ENCODE results near the gene FAM13A. TPM values are rescaled to one million over a fixed set of nuclear protein-coding genes. Genes with fewer than 3 reads are reported as not detected.
"Not testable (repeated sequence)": the region's sequence is repeated elsewhere in the genome, so short reads cannot be mapped to it uniquely, and the experiment has no call there.

The FAM13A gene
- total RNA-seq, 1 donor from 2014 or later: 16.8 TPM

DNA sequence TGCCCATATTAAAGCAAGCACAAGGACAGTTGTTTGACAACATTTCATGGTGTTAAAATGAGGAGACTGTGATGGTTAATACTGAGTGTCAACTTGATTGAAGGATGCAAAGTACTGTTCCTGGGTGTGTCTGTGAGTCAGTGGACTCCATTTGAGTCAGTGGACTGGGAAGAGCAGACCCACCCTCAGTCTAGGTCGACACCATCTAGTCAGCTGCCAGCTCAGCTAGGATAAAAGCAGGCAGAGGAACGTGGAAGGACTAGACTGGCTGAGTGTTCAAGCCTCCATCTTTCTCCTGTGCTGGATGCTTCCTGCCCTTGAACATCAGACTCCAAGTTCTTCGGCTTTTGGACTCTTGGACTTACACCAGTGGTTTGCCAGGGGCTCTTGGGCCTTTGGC, 203.4 kb downstream of the FAM13A start:
- not testable (repeated sequence) for DNase-seq (ENCODE audit: low read depth)

DNA sequence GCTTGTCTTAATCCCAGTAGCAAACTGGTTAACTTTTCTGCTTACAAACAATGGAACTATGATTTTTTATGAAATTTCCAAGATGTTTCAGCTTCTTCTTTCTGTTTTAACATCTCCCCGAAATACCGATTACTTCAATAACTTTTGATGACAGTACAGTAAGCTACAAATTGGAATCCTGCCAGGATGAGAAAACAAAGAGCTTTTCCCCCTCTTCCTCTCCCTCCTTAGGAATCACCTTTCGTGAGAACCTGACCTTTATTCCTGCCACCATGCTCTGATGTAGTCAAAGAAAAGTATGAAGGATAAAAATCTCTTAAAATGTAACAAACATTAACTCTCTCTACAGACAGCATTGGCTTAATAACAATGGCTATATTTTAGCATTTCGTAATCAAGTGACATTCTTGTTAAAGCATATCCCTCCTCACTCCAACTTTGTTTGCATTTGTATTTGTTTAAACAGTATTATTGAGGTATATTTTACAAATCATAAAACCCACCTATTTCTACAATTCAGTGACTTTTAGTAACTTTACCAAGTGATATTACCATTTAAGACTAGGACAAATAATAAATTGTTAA, 210.7 kb downstream of the FAM13A start:
- DNase-seq (ENCODE audit: low read depth): no peak

DNA sequence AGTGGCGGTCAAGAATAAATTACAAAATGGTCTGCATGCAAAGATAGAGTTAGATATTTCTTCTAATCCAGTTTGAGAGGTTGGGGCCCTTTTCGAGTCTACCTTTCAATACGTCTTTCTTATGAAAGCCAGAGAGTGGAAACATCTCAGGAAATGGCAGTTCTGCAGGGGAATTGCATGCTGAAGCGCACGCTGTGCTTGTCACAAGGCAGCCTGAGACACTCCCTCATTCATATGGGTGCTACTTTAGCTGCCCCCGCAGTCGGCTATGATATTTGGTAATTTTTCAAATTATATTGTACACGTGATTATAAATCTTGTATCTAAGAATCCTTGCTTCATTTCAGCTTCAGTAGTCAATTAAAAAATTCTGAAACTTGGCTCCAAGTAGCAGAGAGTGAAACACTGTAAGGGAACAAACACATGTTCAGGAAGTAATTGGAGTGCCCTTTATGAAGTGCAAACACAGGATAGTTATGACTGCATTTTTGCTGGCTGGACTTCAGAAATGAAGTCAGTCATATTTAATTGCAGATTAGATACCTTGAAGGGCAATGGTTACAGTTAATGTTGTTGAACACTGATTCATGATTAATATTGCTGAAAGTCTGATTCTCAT, 213.8 kb downstream of the FAM13A start:
- no peak for DNase-seq (ENCODE audit: low read depth)

DNA sequence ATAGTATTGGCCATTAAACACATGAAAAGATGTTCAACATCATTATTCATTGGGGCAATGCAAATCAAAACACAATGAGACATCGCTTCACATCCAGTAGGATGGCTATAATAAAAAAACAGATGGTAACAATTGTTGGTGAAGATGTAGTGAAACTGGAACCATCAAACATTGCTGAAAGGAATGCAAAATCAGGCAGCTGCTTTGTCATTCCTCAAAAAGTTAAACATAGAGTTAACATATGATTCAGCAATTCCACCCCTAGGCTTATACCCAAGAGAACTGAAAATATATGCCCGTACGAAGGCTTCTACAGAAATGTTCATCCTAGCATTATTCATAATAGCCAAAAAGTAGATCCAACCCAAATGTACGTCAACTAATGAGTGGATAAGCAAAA, 215.3 kb downstream of the FAM13A start:
- peak; percentile 46 for DNase-seq (ENCODE audit: low read depth)

DNA sequence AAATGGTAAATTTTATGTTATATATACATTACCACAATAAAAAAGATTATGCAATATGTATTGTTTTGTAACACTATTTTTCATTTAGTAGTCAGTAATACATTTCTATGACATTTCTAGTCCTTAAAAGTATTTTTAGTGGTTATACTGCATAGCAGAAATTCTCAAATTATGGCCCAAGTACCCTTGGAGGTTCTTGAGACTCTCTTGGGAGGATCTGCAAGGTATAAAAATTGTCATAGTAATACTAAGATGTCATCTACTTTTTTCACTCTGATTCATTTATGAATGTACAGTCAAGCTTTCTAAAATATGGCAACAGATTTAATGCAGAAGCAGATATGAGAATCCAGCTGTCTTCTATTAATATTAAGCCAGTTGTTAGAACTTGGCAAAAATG, 220.8 kb downstream of the FAM13A start:
- DNase-seq (ENCODE audit: low read depth): no peak

DNA sequence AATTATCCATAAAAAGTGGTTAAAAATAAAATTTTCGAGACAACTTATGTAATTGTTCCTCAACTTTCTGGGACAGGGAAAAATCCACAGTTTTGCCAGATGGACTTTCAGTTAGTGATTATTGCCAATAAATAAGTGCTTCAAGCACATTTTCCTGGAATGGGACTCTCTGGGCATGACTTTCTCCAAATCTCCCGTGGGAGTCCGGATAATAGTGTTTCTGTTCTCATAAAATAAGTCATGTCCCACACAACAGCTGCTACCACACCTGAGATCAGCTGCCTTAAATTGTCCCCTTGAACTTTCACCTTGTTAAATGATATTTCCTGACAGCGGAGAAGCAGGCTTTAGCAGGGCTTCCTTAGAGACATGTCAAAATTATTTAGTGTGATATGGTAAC, 226.0 kb downstream of the FAM13A start:
- peak; percentile 13 for DNase-seq (ENCODE audit: low read depth)

DNA sequence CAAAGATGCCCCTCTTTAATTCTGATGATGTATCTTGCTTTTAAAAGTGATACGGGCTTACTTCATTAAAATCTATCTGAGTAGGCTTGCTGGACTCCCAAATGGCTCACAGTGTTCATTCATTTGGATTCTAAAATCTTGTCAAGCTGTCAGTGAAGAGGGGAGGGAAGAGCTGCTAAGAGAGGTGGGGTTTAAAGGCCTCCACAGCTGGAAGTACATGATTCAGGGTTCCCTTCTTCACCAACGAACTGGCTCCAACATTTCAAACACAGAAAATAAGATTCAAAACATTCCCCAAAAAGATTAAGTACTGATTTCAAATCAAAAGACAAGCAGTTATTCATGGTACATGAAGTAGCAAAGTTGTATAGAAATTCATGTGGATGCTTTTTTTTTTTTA, 226.4 kb downstream of the FAM13A start:
- no peak for DNase-seq (ENCODE audit: low read depth)

DNA sequence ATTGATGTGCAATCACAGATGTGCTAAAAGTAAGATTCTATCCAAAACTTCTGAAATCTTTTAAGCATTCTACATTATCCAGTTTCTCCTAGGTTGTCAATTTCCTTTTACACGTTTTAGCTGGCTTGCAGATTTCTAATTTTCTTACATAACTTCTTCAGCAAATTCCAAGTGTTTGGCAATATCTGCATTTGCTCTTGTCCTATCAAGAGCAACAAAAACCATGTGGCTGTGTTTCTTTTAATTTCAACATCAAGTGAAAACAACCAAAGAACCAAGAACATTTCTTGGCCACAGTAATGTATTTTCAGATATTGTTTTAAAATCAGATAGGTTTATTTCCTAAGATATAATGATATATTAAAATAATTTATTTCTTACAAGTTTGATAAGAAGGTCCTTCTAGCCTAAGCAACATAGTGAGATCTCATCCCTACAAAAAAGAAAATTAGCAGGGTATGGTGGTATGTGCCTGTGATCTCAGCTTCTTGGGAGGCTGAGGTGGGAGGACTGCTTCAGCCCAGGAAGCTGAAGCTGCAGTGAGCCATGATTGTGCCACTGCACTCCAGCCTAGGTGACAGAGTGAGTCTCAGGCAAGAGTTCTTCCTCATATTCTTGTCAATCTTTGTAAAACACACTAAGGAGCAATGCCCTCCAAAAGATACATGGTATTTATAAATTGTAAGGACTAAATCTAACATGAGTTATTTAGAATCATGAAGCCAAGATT, 228.0 kb downstream of the FAM13A start:
- DNase-seq (ENCODE audit: low read depth): no peak

DNA sequence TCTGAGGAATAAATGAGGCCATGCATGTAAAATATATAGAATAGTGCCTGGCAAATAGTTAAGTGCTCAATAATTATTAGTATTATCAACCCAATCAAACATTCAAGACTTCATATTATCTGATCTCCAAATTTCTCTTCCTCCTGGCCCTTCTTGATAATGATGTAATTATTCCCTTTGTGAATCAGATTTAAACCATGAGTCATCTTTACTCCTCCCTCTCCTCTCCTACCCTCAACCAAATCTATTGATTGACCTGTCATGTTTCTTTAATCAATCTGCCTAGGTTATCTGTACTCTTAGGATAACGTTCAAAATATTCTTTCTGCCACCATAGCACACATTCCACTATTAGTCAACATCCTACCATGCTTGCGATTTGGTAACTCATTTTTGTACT, 229.5 kb downstream of the FAM13A start:
- no peak for DNase-seq (ENCODE audit: low read depth)

DNA sequence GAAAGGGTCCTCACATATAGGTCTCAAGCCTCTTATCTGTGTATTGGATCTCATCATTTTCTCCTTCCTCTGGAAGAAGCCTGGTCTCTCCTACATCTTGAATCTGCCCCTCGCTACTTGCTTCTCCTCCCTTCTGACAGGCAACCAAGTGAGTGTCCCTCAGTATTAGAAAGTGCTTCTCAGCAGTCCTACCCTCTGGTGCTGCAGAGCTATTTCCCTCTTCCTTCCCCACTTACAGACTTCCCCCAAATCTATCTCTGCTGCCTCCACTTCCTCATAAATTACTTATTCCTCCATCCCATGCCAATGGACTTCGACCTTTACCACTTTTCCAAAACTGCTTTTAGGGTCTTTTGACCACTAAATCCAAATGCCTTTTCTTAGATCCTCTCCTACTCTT, 230.2 kb downstream of the FAM13A start:
- no peak for DNase-seq (ENCODE audit: low read depth)

DNA sequence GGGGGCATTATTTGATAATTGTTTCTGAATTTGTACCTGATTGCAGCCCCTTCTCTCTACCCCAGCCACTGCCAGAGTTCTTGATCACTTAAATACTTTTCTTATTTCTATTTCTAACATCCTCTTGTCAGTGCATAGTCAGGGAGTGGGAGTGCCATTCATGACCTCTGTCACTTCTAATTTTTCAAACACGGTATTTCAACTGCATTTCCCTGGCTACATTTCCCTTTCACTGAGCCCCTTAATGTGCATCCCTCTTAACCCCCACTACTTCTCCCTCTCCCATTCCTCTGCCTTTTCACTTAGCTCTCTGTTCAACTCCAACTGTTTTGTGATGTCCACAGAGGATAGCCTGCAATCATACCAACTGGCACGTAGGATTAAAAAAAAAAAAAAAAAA, 231.1 kb downstream of the FAM13A start:
- no peak for DNase-seq (ENCODE audit: low read depth)

DNA sequence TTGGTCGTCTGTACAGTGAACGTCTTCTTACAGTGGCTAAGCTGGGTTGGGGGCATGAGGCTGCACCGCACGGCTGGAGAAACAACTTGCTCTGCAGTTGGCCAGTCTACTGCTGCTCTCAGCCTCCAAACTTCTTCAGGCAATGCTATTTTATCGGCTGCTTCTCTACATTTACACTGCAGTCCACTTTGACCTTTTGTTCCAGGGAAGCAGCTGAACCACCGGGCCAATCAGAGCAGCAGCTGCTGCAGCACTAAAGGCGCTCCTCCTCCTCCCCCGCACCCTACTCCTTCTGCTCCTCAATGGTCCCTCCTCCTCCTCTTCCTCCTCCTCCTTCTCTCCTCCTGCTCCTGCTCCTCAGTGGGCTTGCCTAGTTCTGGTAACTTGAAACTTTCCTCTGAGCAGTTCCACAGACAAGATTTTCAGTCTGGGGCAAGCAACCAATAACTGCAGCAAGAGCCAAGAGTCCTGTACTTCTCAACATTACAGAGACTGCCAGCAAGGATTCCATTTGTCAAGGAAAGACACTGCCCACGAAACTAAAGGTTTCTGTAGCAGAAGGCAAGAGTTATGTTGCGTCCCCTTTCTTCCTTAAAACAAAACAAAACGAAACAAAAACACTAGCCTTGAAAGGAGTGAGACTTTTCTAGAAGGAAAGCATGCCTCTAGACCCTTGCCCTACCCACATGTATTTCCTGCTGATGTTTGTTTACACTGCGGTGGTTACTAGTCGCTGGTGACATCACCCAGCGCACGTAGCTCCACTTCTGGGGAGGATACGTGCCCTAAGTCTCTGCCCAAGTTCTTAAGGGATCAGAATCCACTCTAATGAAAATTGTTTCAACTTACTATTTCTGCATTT, 233.7 kb downstream of the FAM13A start:
- DNase-seq (ENCODE audit: low read depth): peak; percentile 90

DNA sequence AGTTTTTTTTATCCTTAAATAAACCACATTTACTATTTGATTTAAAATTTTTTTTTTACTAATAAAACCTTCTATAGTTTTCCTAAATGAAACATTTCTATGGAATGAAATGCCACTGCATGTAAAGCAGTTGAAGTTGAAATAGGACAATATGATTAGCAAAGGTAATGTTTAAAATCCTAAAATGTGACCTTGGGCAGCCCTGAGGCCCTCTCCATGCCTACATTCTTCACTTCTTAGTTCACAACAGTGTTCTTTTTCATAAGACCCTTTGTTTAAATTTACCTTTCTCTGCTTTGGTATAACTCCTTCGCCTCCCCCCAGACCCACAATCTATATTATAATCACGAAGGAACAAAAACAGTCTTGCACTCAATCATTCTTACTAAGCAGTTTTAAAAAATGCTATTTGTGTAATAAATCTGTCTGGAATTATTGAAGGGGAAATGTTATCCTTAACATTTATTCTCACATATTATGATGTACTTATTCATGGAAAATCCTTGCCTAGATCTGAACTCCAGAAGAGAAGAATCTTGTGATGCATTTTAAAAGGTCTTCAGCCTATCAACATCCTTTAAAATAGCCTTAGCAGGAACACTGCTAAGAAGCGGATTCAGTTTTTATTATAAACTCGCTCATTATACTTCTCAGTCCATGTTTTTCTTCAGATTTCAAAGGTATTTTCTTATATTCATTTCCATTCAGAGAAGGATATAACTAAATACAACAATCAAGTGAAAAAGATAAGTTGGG, 234.8 kb downstream of the FAM13A start:
- DNase-seq (ENCODE audit: low read depth): no peak

DNA sequence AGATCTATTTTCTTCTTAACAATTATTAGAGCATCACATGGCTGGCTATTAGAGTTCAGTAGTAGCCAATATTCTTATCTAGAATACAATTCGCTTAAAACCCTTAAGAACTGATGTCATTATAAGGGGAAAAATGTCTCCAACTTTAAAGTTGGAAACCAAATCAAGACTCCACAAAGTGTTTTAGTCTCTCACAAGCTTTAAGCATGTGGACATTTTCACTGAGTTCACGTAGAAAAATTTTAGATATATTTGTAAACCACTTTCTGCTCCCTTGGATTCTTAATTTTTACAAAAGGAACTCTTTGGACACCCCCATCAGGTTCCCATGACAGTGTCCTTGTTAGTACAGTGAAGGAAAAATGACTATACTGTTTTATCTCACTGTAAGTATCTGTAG, 235.5 kb downstream of the FAM13A start:
- DNase-seq (ENCODE audit: low read depth): no peak

DNA sequence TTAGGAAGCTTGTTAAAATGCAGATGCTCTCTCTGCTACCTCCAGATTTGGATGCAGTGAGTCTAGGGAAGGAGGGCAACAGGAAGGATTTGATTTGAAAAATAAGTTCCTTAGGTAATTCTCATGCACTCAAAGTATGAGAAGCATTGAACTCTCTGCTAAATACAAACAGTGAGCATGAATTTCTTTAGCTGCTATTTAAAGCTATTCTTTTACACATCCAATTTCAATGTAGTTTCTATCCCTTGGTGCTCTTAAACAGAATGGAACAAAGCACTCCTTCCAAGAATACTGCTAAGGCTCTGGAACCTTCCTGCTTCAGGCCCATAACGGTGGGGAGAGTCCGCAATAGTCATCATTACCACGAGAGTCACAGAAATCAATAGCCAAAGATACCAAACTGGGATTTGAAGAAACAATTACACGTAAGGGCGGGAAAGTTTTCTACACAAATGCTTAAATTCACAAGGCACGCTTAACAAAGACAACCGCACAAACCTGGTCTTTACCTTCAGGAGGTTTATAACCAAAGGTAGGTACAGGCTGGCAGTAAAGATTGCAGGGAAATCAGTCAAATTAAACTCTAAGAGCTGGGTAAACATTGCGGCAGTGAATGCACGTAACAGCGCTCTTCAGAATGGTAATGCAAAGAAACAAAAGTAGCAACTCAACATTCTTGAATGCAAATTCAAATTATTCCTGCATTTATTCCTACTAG, 236.1 kb downstream of the FAM13A start:
- no peak for DNase-seq (ENCODE audit: low read depth)

DNA sequence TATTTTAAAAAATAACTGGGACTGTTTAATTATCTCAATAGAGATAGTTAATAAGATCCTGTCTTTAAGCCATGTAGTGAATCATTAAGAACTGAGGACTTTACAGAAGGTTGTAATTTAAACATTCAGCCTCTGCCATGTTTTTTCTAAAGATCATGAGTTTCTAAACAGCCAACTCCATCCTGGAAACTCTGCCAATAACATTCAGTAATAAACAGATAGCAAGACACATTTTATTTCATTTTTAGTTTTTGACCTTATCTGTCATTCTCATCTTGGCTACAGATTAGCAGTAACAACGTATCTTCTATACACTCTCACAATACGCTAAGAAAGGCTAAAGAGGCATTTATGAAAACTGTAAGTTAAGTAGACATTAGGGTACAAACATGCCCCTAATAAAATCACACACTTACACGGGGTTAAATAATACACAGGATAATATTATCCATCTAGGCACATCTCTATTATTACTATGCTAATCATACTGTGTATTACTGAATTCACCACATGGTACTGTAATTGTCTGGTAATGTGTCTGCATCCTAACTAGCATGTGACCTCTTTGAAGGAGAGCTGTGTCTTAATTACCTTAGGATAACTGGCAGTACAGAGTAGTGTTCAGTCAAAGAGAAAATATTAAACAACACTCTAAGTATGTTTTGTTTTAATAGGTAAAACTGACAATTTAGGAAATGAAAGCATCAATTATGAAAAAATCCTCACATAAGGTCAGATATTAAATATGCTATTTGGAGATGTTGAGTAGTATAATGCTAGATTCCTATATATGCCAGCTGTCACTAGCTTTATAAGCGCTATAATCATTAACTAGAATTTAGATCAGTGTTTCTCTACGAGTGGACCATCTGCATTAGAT, 236.9 kb downstream of the FAM13A start:
- no peak for DNase-seq (ENCODE audit: low read depth)

DNA sequence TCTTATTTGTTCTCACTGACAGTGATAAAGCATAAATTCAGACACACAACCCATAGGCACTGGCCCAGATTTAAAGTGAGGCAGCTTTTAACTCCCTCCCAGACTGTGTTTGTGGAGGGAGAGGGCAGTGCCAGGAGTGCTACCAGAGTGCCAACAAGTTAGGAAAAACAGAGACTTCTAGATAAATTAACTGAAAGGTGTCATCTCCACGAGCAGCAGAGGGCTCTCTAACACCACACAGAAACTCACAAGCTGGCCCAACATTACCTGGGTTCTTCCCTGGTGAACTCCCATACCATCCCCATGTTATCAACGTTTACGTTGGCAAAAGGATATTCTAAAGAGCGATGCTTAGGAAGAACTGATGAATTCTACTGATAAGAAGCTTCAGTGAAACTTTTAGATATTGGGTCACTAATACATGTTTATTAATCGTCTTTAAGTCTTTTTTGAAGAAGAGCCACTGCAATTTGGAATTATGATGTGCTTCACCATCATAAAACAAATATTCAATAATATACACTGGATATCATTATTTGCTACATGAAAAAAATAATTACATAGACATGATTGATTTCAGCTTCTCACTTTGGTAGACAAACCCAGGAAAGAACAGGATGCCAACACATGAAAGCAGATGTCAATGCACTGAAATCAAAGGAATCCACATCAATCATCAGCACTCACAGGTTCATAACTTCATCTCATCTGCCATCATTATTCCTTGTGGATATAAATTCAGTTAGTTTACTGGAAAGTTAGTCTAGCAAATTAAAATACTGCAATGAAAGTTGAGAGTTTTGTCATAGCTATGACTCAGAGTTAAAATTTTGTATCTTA, 238.1 kb downstream of the FAM13A start:
- peak; percentile 51 for DNase-seq (ENCODE audit: low read depth)

DNA sequence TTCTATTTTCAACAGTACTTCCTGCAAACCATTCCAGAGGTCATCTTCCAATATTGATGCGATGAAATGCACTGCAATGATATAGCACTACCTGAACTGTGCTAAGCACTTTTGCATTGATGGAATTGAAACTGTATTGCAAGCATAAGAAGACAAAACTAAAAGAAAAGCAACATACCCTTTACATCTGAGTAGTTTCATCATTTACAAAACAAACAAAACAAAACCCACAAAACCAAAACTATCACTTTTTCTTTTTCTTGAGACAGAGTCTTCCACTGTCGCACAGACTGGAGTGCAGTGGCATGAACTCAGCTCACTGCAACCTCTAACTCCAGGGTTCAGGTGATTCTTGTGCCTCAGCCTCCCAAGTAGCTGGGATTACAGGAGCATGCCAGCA, 239.2 kb downstream of the FAM13A start:
- no peak for DNase-seq (ENCODE audit: low read depth)

DNA sequence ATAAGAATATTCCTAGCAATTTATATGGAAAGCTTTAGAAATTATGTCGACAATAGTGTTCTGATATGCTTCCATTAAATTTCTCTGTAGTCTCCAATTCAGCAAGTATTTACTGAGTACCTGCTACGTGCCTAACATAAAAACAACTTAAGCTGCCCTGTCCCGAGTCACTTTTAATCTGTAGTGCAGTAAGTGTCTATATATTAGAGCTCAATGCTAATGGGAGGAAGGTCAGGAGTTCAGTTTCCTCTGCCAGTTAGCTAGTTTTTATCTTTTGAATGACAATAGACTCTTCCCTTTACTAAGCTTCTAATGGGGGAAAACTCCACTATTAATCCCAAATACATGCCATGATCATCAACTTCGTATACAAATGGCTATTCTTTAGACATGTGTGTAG, 240.6 kb downstream of the FAM13A start:
- no peak for DNase-seq (ENCODE audit: low read depth)

Measured in myocyte (in vitro differentiated cells).